GM21423 (cell line): Measurements from ENCODE around the gene GBE1.
A peak's percentile ranks its signal among the peaks of the same experiment; 100 is the strongest.

Experiments
- ATAC-seq: cut with Tn5 transposase; IDR thresholded peaks from one replicate; pipeline ENCODE4 v1.9.1; 2021; ENCODE audit warnings: mild to moderate bottlenecking, moderate library complexity; ENCODE audit not compliant: unreplicated experiment

GBE1 gene

GRCh38 chr3:81624756-81625155 is 136.7 kb downstream of the GBE1 start:
- ATAC-seq, result no peak

GRCh38 chr3:81622395-81622794 is 139.1 kb downstream of the GBE1 start:
- ATAC-seq, result no peak

GRCh38 chr3:81621277-81621676 is 140.2 kb downstream of the GBE1 start:
- ATAC-seq, result no peak

GRCh38 chr3:81620849-81621248 is 140.6 kb downstream of the GBE1 start:
- ATAC-seq, result no peak

- ATAC-seq, result no peak
Observed at GRCh38 chr3:81612768-81613167, 148.7 kb downstream of the GBE1 start.

- ATAC-seq, result no peak
Observed at GRCh38 chr3:81602781-81603180, 158.7 kb downstream of the GBE1 start.

GRCh38 chr3:81601707-81602305 is 159.6 kb downstream of the GBE1 start:
- ATAC-seq, result no peak

- no peak for ATAC-seq
Observed at GRCh38 chr3:81592101-81592500, 169.3 kb downstream of the GBE1 start.

GRCh38 chr3:81585937-81586336 is 175.5 kb downstream of the GBE1 start:
- ATAC-seq, result no peak

GRCh38 chr3:81585056-81585455 is 176.4 kb downstream of the GBE1 start:
- no peak for ATAC-seq

- peak; percentile 86 for ATAC-seq
Observed at GRCh38 chr3:81581966-81582599, 179.4 kb downstream of the GBE1 start.

GRCh38 chr3:81580355-81580754 is 181.1 kb downstream of the GBE1 start:
- no peak for ATAC-seq

GRCh38 chr3:81579744-81580143 is 181.7 kb downstream of the GBE1 start:
- no peak for ATAC-seq

GRCh38 chr3:81572201-81572756 is 189.2 kb downstream of the GBE1 start:
- ATAC-seq, result no peak

GRCh38 chr3:81568378-81568777 is 193.1 kb downstream of the GBE1 start:
- no peak for ATAC-seq

GRCh38 chr3:81565041-81565440 is 196.4 kb downstream of the GBE1 start:
- no peak for ATAC-seq

GRCh38 chr3:81558106-81558505 is 203.3 kb downstream of the GBE1 start:
- no peak for ATAC-seq

- ATAC-seq, result no peak
Observed at GRCh38 chr3:81554801-81555200, 206.6 kb downstream of the GBE1 start.

GRCh38 chr3:81554388-81554787 is 207.1 kb downstream of the GBE1 start:
- peak; percentile 73 for ATAC-seq

- ATAC-seq, result no peak
Observed at GRCh38 chr3:81550415-81550814, 211.0 kb downstream of the GBE1 start.

- no peak for ATAC-seq
Observed at GRCh38 chr3:81549831-81550230, 211.6 kb downstream of the GBE1 start.

- ATAC-seq, result no peak
Observed at GRCh38 chr3:81549388-81549787, 212.1 kb downstream of the GBE1 start.

GRCh38 chr3:81545572-81545971 is 215.9 kb downstream of the GBE1 start:
- ATAC-seq, result no peak
